Caco-2 (cell line): ENCODE data around the gene SPPL3. TPM values are rescaled to one million over a fixed set of nuclear protein-coding genes. Genes with fewer than 3 reads are reported as not detected.

Source experiments
- BruUV-seq: library from RNA; stranded (reverse); fragments of 400-500 nt; replicated peaks from 2 replicates; lab custom pipeline; 2021; lab: Mats Ljungman, UMichigan
- CTCF ChIA-PET: fragments of 300-600 bp; sonication (Branson Sonifier 250); formaldehyde crosslinking; loops from one replicate; lab custom pipeline; 2022; ENCODE audit warnings: antibody characterized with exemption; lab: Charles Lee
- POLR2A ChIA-PET: fragments of 300-600 bp; sonication (Branson Sonifier 250); formaldehyde crosslinking; loops from one replicate; lab custom pipeline; 2022; ENCODE audit warnings: antibody characterized with exemption; lab: Charles Lee
- DNase-seq, 2 experiments: peaks; one replicate each; pipeline versions ENCODE4 v3.0.0 to v3.0.0-alpha.2; 2020 to 2022
- H3K27me3 ChIP-seq: replicated peaks from 2 replicates; pipeline ENCODE4 v1.6.0; 2011; ENCODE audit warnings: low read length; ENCODE audit not compliant: control insufficient read depth, insufficient read depth
- H3K36me3 ChIP-seq: 2 replicates; pipeline ENCODE4 v1.5.1; 2011; ENCODE audit warnings: low read length; ENCODE audit not compliant: control insufficient read depth, insufficient read depth
- H3K4me1 ChIP-seq: fragments of 250-450 bp; sonication (Bioruptor Pico); 2 replicates; pipeline ENCODE4 v1.5.1; 2020; ENCODE audit warnings: mild to moderate bottlenecking
- H3K4me3 ChIP-seq: 2 replicates; pipeline ENCODE4 v1.5.1; 2011; ENCODE audit warnings: low read depth, mild to moderate bottlenecking, control low read depth, low read length
- H3K9me3 ChIP-seq: fragments of 250-450 bp; sonication (Bioruptor Pico); 2 replicates; pipeline ENCODE4 v1.5.1; 2020; ENCODE audit warnings: mild to moderate bottlenecking, moderate library complexity
- H3K27ac Mint-ChIP-seq: one replicate; pipeline ENCODE4 v1.8.0; 2022; ENCODE audit warnings: mixed read lengths; ENCODE audit not compliant: unreplicated experiment
- H3K27me3 Mint-ChIP-seq: one replicate; pipeline ENCODE4 v1.8.0; 2022; ENCODE audit warnings: mixed read lengths; ENCODE audit not compliant: insufficient read depth, unreplicated experiment
- H3K36me3 Mint-ChIP-seq: one replicate; pipeline ENCODE4 v1.8.0; 2022; ENCODE audit warnings: mild to moderate bottlenecking, mixed read lengths; ENCODE audit not compliant: insufficient read depth, unreplicated experiment
- H3K4me1 Mint-ChIP-seq: one replicate; pipeline ENCODE4 v1.8.0; 2022; ENCODE audit warnings: low read depth, mixed read lengths; ENCODE audit not compliant: unreplicated experiment
- H3K4me3 Mint-ChIP-seq: one replicate; pipeline ENCODE4 v1.8.0; 2022; ENCODE audit warnings: mild to moderate bottlenecking, moderate library complexity, mixed read lengths; ENCODE audit not compliant: unreplicated experiment
- H3K9me3 Mint-ChIP-seq: one replicate; pipeline ENCODE4 v1.8.0; 2022; ENCODE audit warnings: mixed read lengths; ENCODE audit not compliant: unreplicated experiment
- intact Hi-C: fragments of 100-400 bp; cut with micrococcal nuclease; formaldehyde crosslinking; loops from one replicate; pipeline ENCODE4 v1.10.0; 2022; ENCODE audit not compliant: unreplicated experiment
- total RNA-seq: library from RNA; stranded (reverse); gene quantifications from 2 replicates; pipeline ENCODE4 v1.2.3, GENCODE V29; 2022
- TF ChIP-seq, protein P1 (sequence below), 2 experiments: fragments of 200-600 bp in 1 of 2; IDR thresholded peaks; 1 replicate in 1 of 2; 2 replicates in 1 of 2; pipeline versions ENCODE4 v1.5.1 to v1.8.0; 2011 to 2022; ENCODE audit warnings: antibody characterized with exemption in 1 of 2, control low read depth in 1 of 2, inconsistent platforms in 1 of 2, low read depth in 1 of 2, low read length in 1 of 2, mild to moderate bottlenecking in 1 of 2, moderate library complexity in 1 of 2; ENCODE audit not compliant: insufficient read depth in 1 of 2, severe bottlenecking in 1 of 2, unreplicated experiment in 1 of 2

The SPPL3 gene
- total RNA-seq, 1 experiment from 2014 or later: 63.4 TPM

DNA sequence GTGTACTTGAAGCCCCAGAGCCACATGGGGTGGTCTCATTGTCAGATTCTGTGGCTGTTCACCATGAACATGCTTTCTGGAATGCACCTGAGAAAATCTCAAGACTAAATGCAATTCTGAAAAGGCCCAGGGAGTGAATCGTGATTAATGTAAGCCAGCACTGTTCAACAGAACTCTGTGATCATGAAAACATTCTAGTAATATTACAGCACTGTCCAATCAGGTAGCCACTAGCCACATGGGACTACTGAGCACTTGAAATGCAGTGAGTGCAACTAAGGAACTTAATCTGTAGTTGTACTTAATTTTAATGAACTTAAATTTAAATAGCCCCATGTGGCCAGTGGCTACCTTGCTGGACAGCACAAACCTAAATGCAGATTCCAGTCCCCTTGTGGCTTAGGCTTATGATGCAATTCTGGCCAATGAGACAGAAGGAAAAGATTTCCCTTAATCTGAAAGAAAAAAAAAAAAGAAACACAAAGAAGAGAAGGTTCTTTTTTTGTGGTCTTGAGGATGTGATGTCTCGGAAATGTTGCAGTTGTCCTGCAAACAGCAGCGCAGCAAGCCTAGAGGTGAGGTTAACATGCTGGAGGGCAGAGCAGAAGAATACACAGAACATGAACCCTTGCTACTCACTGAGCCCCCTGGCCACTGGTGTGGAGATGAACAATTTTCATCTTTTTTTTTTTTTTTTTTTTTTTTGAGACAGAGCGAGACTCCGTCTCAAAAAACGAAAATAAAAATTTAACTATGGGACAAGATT is 48.2 kb downstream of the SPPL3 start:
- Mint-ChIP-seq H3K27ac (no peak overlapping the region), H3K4me1 (peaks cover 13% of the 10 kb centered on the region), H3K4me3 (no peak overlapping the region), H3K36me3 (peaks cover 21% of the 10 kb centered on the region), H3K27me3 (no peaks in the 10 kb centered on the region), H3K9me3 (peaks cover 22% of the 10 kb centered on the region)
- DNase-seq: no peak
- no TSS peak for BruUV-seq
- TF ChIP-seq, protein P1, sequence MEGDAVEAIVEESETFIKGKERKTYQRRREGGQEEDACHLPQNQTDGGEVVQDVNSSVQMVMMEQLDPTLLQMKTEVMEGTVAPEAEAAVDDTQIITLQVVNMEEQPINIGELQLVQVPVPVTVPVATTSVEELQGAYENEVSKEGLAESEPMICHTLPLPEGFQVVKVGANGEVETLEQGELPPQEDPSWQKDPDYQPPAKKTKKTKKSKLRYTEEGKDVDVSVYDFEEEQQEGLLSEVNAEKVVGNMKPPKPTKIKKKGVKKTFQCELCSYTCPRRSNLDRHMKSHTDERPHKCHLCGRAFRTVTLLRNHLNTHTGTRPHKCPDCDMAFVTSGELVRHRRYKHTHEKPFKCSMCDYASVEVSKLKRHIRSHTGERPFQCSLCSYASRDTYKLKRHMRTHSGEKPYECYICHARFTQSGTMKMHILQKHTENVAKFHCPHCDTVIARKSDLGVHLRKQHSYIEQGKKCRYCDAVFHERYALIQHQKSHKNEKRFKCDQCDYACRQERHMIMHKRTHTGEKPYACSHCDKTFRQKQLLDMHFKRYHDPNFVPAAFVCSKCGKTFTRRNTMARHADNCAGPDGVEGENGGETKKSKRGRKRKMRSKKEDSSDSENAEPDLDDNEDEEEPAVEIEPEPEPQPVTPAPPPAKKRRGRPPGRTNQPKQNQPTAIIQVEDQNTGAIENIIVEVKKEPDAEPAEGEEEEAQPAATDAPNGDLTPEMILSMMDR (IDR thresholded peaks at IDR 0.05; ENCODE audit: insufficient read depth in 1 of 2, low read depth in 1 of 2, low read length in 1 of 2, severe bottlenecking in 1 of 2, unreplicated experiment in 1 of 2): no peak
- H3K36me3 ChIP-seq: no peaks in the 10 kb centered on the region
- peaks cover 4% of the 10 kb centered on the region; the same call in 1 of the 2 replicates for H3K9me3 ChIP-seq
- H3K27me3 ChIP-seq: no peaks in the 10 kb centered on the region
- CTCF ChIA-PET: no interaction called here
- POLR2A ChIA-PET: interaction anchor here (0.7 kb wide), 1 partner anchor 57 kb away, joined by 3 read pairs; no protein-coding TSS in a partner anchor
- H3K4me3 ChIP-seq: no peak overlapping the region
- intact Hi-C loops: loop anchor here (10.0 kb wide), 1 partner anchor 109 kb away; no protein-coding TSS in a partner anchor
- H3K4me1 ChIP-seq: 0 out of 2 replicates have a peak, but pooled peaks cover 3% of the 10 kb centered on the region

- Mint-ChIP-seq H3K4me3 (no peak overlapping the region), H3K9me3 (peaks cover 22% of the 10 kb centered on the region), H3K4me1 (peaks cover 16% of the 10 kb centered on the region), H3K36me3 (peaks cover 21% of the 10 kb centered on the region), H3K27ac (no peak overlapping the region), H3K27me3 (no peaks in the 10 kb centered on the region)
- no peak for DNase-seq
- Histone ChIP-seq H3K9me3 (peaks cover 4% of the 10 kb centered on the region; the same call in 1 of the 2 replicates), H3K4me1 (0 out of 2 replicates have a peak, but pooled peaks cover 8% of the 10 kb centered on the region), H3K4me3 (no peak overlapping the region), H3K36me3 (no peaks in the 10 kb centered on the region), H3K27me3 (no peaks in the 10 kb centered on the region)
- POLR2A ChIA-PET: no interaction called here
- TF ChIP-seq, protein P1 (IDR thresholded peaks at IDR 0.05; ENCODE audit: insufficient read depth in 1 of 2, low read depth in 1 of 2, low read length in 1 of 2, severe bottlenecking in 1 of 2, unreplicated experiment in 1 of 2): no peak
- intact Hi-C loops: loop anchor here (10.0 kb wide), 1 partner anchor 110 kb away; no protein-coding TSS in a partner anchor
- CTCF ChIA-PET: no interaction called here
- no TSS peak for BruUV-seq
Observed at GRCh38 chr12:120854804-120855203, 49.4 kb downstream of the SPPL3 start.

- Mint-ChIP-seq H3K36me3 (peaks cover 17% of the 10 kb centered on the region), H3K4me3 (no peak overlapping the region), H3K27me3 (no peaks in the 10 kb centered on the region), H3K4me1 (peaks cover 16% of the 10 kb centered on the region), H3K27ac (no peak overlapping the region), H3K9me3 (peaks cover 9% of the 10 kb centered on the region)
- intact Hi-C loops: loop anchor here (10.0 kb wide), 1 partner anchor 112 kb away; no protein-coding TSS in a partner anchor
- H3K36me3 ChIP-seq: no peaks in the 10 kb centered on the region
- ChIA-PET CTCF (no interaction called here), POLR2A (no interaction called here)
- no peaks in the 10 kb centered on the region for H3K9me3 ChIP-seq
- no TSS peak for BruUV-seq
- TF ChIP-seq, protein P1 (IDR thresholded peaks at IDR 0.05; ENCODE audit: insufficient read depth in 1 of 2, low read depth in 1 of 2, low read length in 1 of 2, severe bottlenecking in 1 of 2, unreplicated experiment in 1 of 2): no peak
- 0 out of 2 replicates have a peak, but pooled peaks cover 10% of the 10 kb centered on the region for H3K4me1 ChIP-seq
- no peak overlapping the region for H3K4me3 ChIP-seq
- DNase-seq: no peak
- H3K27me3 ChIP-seq: no peaks in the 10 kb centered on the region
Observed at GRCh38 chr12:120853188-120853587, 51.0 kb downstream of the SPPL3 start.
